CD14-positive monocyte (primary cell): Measurements from ENCODE around the gene RHOBTB3. TPM values are rescaled to one million over a fixed set of nuclear protein-coding genes. Genes with fewer than 3 reads are reported as not detected.

Experiments used
- DNase-seq, 3 donors: peaks; one replicate each; pipeline ENCODE4 v3.0.0-alpha.2; 2011 to 2022
- H2AFZ ChIP-seq: 2 replicates; pipeline ENCODE4 v1.6.0; 2012; ENCODE audit warnings: mild to moderate bottlenecking, low read depth, low read length, inconsistent platforms; ENCODE audit not compliant: insufficient read depth, poor library complexity, severe bottlenecking
- H3K27ac ChIP-seq, 2 donors: 1 replicate in 1 of 2; 2 replicates in 1 of 2; pipeline ENCODE4 v1.5.1; 2012 to 2013; ENCODE audit warnings: low read length in 2 of 2, control low read depth in 1 of 2, inconsistent platforms in 1 of 2, low read depth in 1 of 2, mild to moderate bottlenecking in 1 of 2
- H3K27me3 ChIP-seq, 2 donors: one replicate each; pipeline versions ENCODE4 v1.6.0 to v1.6.1; 2011 to 2013; ENCODE audit warnings: low read length in 2 of 2; ENCODE audit not compliant: control insufficient read depth in 2 of 2, insufficient read depth in 2 of 2
- H3K36me3 ChIP-seq, 2 donors: replicated peaks in 1 of 2; 1 replicate in 1 of 2; 2 replicates in 1 of 2; pipeline versions ENCODE4 v1.5.1 to v1.6.1; 2012 to 2013; ENCODE audit warnings: low read length in 2 of 2, control low read depth in 1 of 2, inconsistent platforms in 1 of 2, mild to moderate bottlenecking in 1 of 2; ENCODE audit not compliant: insufficient read depth in 2 of 2, control insufficient read depth in 1 of 2
- H3K4me1 ChIP-seq, 2 donors: 1 replicate in 1 of 2; 2 replicates in 1 of 2; pipeline versions ENCODE4 v1.5.1 to v1.6.1; 2012 to 2013; ENCODE audit warnings: low read length in 2 of 2, control low read depth in 1 of 2, inconsistent platforms in 1 of 2, mild to moderate bottlenecking in 1 of 2, moderate library complexity in 1 of 2; ENCODE audit not compliant: insufficient read depth in 2 of 2, control insufficient read depth in 1 of 2
- H3K4me2 ChIP-seq: replicated peaks from 2 replicates; pipeline ENCODE3; 2012; ENCODE audit warnings: low read length, moderate library complexity, mild to moderate bottlenecking; ENCODE audit not compliant: poor library complexity, severe bottlenecking; ENCODE audit errors: extremely low read depth
- H3K4me3 ChIP-seq, 3 experiments: fragments of 200-600 bp in 1 of 3; sonication (generic) in 1 of 3; replicated peaks in 1 of 3; 1 replicate in 2 of 3; 2 replicates in 1 of 3; pipeline ENCODE4 v1.5.1; 2011 to 2013; ENCODE audit warnings: low read length in 3 of 3, mild to moderate bottlenecking in 3 of 3, control low read depth in 2 of 3, low read depth in 2 of 3, inconsistent platforms in 1 of 3, moderate library complexity in 1 of 3
- H3K79me2 ChIP-seq: 2 replicates; pipeline ENCODE4 v1.6.0; 2012; ENCODE audit warnings: mild to moderate bottlenecking, control low read depth, inconsistent platforms, low read length, moderate library complexity; ENCODE audit not compliant: insufficient read depth
- H3K9ac ChIP-seq: 2 replicates; pipeline ENCODE4 v1.6.0; 2017; ENCODE audit warnings: low read length, mild to moderate bottlenecking; ENCODE audit not compliant: insufficient read depth, poor library complexity, severe bottlenecking
- H3K9me3 ChIP-seq, 2 donors: replicated peaks in 1 of 2; 1 replicate in 1 of 2; 2 replicates in 1 of 2; pipeline versions ENCODE4 v1.5.1 to v1.6.1; 2012 to 2013; ENCODE audit warnings: low read length in 2 of 2, control low read depth in 1 of 2; ENCODE audit not compliant: control insufficient read depth in 1 of 2, insufficient read depth in 1 of 2
- H4K20me1 ChIP-seq: 2 replicates; pipeline ENCODE4 v1.6.0; 2012; ENCODE audit warnings: mild to moderate bottlenecking, low read length, control low read depth, moderate library complexity; ENCODE audit not compliant: insufficient read depth
- H3K27ac Mint-ChIP-seq, 7 donors: one replicate each; pipeline ENCODE4 v1.8.0; 2020; ENCODE audit warnings: mild to moderate bottlenecking in 7 of 7, mixed read lengths in 7 of 7, moderate library complexity in 6 of 7, inconsistent platforms in 2 of 7
- H3K27me3 Mint-ChIP-seq, 3 donors: one replicate each; pipeline ENCODE4 v1.8.0; 2021 to 2022; ENCODE audit warnings: low read depth in 3 of 3, mild to moderate bottlenecking in 3 of 3, mixed read lengths in 3 of 3, moderate library complexity in 3 of 3, inconsistent platforms in 1 of 3
- H3K36me3 Mint-ChIP-seq, 2 donors: one replicate each; pipeline ENCODE4 v1.8.0; 2020; ENCODE audit warnings: mixed read lengths in 2 of 2, inconsistent platforms in 1 of 2, mild to moderate bottlenecking in 1 of 2
- H3K4me1 Mint-ChIP-seq: one replicate; pipeline ENCODE4 v1.8.0; 2020; ENCODE audit warnings: mild to moderate bottlenecking, mixed read lengths
- H3K4me3 Mint-ChIP-seq, 2 donors: one replicate each; pipeline ENCODE4 v1.8.0; 2020; ENCODE audit warnings: mild to moderate bottlenecking in 2 of 2, mixed read lengths in 2 of 2, moderate library complexity in 1 of 2
- H3K9me3 Mint-ChIP-seq, 7 donors: one replicate each; pipeline ENCODE4 v1.8.0; 2020 to 2022; ENCODE audit warnings: mixed read lengths in 7 of 7, mild to moderate bottlenecking in 6 of 7, moderate library complexity in 6 of 7, inconsistent platforms in 2 of 7
- WGBS: methylation state at CpG from one replicate; pipeline ENCODE4 v1.1.5; 2013; ENCODE audit warnings: missing lambda C conversion rate; ENCODE audit not compliant: insufficient coverage; 5-methylcytosine and 5-hydroxymethylcytosine counted together
- intact Hi-C, 2 donors: fragments of 100-400 bp; cut with micrococcal nuclease; formaldehyde crosslinking; loops; one replicate each; pipeline versions ENCODE4 v1.15.0 to v1.15.1; 2023
- polyA plus RNA-seq, 3 donors: library from polyadenylated mRNA; depleted of rRNA in 1 of 3; unstranded in 2 of 3; stranded (reverse) in 1 of 3; fragments of 300-500 nt in 2 of 3; fragments of >200 nt in 1 of 3; fragmentation: Illumina TruSeq in 2 of 3; gene quantifications; 1 replicate in 2 of 3; 2 replicates in 1 of 3; pipeline ENCODE4 v1.2.3, GENCODE V29; 2012 to 2021
- TF ChIP-seq, protein P1 (sequence below): fragments of 200-600 bp; IDR thresholded peaks from one replicate; pipeline ENCODE4 v1.8.0; 2022; ENCODE audit warnings: antibody characterized with exemption, mild to moderate bottlenecking

Gene RHOBTB3
- polyA plus RNA-seq, 3 donors: 0.41 to 1.5 (median 0.63) TPM

- H3K27me3 ChIP-seq: no peaks in the 10 kb centered on the region
- Mint-ChIP-seq H3K27ac (peak overlapping the region; percentile 97 to 99 (median 99)), H3K36me3 (peaks cover 2% of the 10 kb centered on the region in 2 donors), H3K27me3 (peaks cover 0 to 2% (median 0%) of the 10 kb centered on the region in 3 donors), H3K9me3 (no peaks in the 10 kb centered on the region), H3K4me3 (peak overlapping the region; percentile 97), H3K4me1 (peaks cover 82% of the 10 kb centered on the region)
- TF ChIP-seq, protein P1, sequence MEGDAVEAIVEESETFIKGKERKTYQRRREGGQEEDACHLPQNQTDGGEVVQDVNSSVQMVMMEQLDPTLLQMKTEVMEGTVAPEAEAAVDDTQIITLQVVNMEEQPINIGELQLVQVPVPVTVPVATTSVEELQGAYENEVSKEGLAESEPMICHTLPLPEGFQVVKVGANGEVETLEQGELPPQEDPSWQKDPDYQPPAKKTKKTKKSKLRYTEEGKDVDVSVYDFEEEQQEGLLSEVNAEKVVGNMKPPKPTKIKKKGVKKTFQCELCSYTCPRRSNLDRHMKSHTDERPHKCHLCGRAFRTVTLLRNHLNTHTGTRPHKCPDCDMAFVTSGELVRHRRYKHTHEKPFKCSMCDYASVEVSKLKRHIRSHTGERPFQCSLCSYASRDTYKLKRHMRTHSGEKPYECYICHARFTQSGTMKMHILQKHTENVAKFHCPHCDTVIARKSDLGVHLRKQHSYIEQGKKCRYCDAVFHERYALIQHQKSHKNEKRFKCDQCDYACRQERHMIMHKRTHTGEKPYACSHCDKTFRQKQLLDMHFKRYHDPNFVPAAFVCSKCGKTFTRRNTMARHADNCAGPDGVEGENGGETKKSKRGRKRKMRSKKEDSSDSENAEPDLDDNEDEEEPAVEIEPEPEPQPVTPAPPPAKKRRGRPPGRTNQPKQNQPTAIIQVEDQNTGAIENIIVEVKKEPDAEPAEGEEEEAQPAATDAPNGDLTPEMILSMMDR: no peak
- H2AFZ ChIP-seq: peak overlapping the region; percentile 55
- H3K9me3 ChIP-seq: no peaks in the 10 kb centered on the region
- peak overlapping the region; percentile 87 to 100 (median 98) for H3K4me3 ChIP-seq
- peaks cover 41% of the 10 kb centered on the region for H3K79me2 ChIP-seq
- peak; percentile 74 to 93 (median 92) for DNase-seq
- peaks cover 35% of the 10 kb centered on the region for H4K20me1 ChIP-seq
- peak overlapping the region; percentile 98 for H3K4me2 ChIP-seq
- intact Hi-C loops: loop anchor here in 1 of 2 donors (10.0 kb wide), 1 partner anchor 89 kb away; the partner anchor contains the start of gene RHOBTB3
- 0% methylated on average over 7 of the region's 12 CpGs for WGBS
- H3K27ac ChIP-seq: peak overlapping the region; percentile 92 to 95
- H3K36me3 ChIP-seq: no peaks in the 10 kb centered on the region
- H3K4me1 ChIP-seq: peaks cover 76 to 91% of the 10 kb centered on the region in 2 donors
- H3K9ac ChIP-seq: peak overlapping the region; percentile 65
Measured at GRCh38 chr5:95823738-95824609, 92.8 kb downstream of the RHOBTB3 start.

DNA sequence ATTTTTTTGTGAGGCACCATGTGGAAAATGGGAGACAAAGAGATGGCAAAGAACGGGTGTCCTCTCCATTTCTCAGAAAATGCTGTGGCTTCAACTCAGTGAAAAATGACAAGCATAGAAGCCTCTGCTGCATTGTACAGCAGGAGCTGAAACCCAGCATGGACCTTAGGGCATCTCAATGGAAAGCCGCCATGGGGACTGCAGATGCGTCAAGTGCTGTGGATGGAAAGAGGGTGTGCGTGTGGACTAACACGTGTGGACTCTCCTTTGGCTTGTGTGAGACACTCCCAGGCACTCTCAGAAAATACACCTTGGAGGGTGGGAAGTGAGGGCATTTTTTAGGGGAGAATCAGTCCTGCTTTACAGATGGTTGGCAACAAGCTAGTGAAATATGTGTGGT lies 93.6 kb downstream of the RHOBTB3 start:
- Histone ChIP-seq H3K27me3 (no peaks in the 10 kb centered on the region), H3K36me3 (no peaks in the 10 kb centered on the region), H4K20me1 (peaks cover 27% of the 10 kb centered on the region), H3K27ac (peak overlapping the region; percentile 92 to 95), H3K4me3 (peak overlapping the region in 1 of 3 experiments; percentile 100), H3K4me1 (peaks cover 69 to 83% of the 10 kb centered on the region in 2 donors), H3K79me2 (peaks cover 34% of the 10 kb centered on the region), H3K9me3 (no peaks in the 10 kb centered on the region), H2AFZ (peak overlapping the region; percentile 55), H3K4me2 (peak overlapping the region; percentile 98), H3K9ac (no peak overlapping the region)
- TF ChIP-seq, protein P1: no peak
- WGBS: 97% methylated on average over 5 of the region's 5 CpGs
- Mint-ChIP-seq H3K4me1 (peaks cover 76% of the 10 kb centered on the region), H3K27me3 (peaks cover 0 to 2% (median 0%) of the 10 kb centered on the region in 3 donors), H3K4me3 (no peak overlapping the region), H3K36me3 (no peaks in the 10 kb centered on the region), H3K27ac (peak overlapping the region; percentile 97 to 99 (median 99)), H3K9me3 (no peaks in the 10 kb centered on the region)
- DNase-seq: no peak
- intact Hi-C loops: loop anchor here in 1 of 2 donors (10.0 kb wide), 1 partner anchor 90 kb away; the partner anchor contains the start of gene RHOBTB3
